Stimulated activated CD8-positive, alpha-beta memory T cell treated with anti-CD3 and anti-CD28 coated beads, Interleukin-4, amount 100 ng/mL, for 1 hour (primary cell): ENCODE measurements around the gene CYB561D2.
"Not testable (repeated sequence)": the region's sequence is repeated elsewhere in the genome, so short reads cannot be mapped to it uniquely, and the experiment has no call there.

ENCODE experiments used
- DNase-seq, 2 donors: peaks; one replicate each; pipeline ENCODE4 v3.0.0-alpha.2; 2020; ENCODE audit warnings: low read depth in 2 of 2, low spot score in 1 of 2

Gene CYB561D2

DNA sequence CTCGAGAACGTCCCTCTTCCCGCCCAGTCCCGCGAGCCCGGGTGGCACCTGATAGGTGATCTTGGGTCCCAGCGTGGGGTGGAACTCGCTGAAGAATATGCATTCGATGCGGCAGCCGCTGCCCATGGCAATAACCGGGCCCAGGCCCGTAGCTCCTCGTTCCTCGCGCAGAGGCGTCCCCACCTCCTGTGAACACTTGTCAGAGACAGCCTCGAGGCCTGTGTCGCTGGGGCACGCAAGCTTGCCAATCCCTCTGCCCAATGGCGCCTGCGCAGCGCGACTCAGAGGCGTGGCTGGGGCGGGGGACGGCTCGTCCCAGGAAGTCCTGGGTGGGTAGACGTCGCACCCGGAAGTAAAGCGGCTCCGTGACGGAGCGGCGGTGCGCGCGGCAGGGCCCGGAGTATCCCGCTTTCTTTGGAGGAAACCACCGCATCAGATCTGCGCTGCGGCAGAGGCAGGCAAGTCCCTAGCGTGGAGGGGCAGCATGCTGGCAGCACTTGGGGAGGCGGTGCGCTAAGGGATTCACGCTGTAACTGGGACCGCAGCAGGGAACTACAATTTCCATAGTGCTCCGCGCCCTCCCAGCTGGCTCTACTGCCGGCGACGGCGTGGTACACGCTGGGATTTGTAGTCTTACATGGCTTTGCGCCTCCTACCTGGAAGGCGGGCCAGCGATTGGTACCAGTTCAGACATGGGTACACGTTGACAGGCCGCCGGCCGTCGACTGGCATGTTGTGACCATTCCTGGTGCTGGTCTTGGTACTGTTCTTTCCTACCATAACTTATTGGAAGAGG, at the start of gene CYB561D2, which contains the start of gene NPRL2:
CYB561D2 (plus strand) TSS at position 336 of the 796 bp plus-strand sequence. CDS start 572 bp downstream, outside the sequence.
NPRL2 (minus strand) TSS at position 249 of the 796 bp plus-strand sequence; CDS start at position 126, 123 bp downstream.
- peak; percentile 97 to 99 for DNase-seq

GRCh38 chr3:50302095-50303012, 48.3 kb upstream of the CYB561D2 start:
- no peak for DNase-seq

DNA sequence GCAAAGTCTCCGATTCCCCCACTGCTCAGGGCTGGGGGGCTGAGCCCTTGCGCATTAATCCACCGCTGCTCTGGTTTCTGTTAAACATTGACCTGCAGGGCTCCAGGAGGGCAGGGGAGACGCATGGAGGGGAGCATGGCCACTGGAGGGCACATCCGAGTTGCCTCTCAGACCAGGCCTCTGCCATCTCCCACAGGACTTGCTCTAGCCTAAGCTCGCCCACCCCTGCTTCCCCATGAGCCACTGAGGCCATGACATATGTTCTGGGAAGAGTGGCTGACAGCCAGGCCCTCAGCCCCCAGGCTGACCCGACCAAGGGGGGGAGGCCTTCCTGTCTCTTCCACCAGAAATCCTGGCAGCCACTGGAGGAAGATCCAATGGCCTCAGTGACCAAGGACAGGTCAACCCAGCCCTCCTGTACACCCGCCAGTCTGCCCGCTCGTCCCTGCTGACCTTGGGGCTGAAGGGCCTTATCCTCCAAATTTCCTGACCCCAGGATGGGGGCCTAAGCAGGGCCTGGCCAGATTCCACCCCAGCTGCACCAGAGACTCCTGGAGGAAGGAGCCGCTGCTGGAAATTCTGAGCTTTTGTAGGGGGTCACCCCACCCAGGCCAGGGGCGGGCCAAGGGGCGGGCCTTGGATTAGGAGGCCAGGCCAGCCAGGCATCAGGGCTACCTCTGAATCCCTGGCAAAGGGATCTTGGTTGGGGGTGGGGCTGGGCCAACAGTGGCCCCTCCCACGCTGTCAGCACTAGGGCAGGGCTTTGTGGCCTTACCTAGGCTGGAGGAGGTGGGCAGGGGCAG, 47.4 kb upstream of the CYB561D2 start, which contains the start of gene HYAL1:
HYAL1 (minus strand) TSS at position 562 of the 803 bp plus-strand sequence. CDS start 618 bp downstream, outside the sequence.
- DNase-seq = no peak

DNA sequence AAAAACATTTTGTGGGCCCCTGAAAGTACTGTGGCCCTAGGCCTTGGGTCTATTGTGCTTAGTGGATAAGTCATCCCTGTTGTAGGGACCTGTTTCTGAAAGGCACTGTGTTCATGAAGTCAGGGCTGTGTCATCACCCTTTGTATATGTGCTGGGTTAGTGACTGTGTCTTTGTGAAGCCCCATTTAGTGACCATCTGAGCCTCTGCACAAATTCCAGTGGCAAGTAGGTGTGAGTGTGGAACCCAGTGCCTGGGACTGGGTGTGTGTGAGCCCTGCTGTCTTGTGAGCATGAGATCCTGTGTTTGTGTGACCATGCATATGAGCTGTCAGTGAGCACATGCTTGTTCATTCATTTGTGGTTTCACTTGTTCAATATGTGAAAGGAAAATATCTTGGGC, 46.1 kb upstream of the CYB561D2 start:
- DNase-seq = no peak

DNA sequence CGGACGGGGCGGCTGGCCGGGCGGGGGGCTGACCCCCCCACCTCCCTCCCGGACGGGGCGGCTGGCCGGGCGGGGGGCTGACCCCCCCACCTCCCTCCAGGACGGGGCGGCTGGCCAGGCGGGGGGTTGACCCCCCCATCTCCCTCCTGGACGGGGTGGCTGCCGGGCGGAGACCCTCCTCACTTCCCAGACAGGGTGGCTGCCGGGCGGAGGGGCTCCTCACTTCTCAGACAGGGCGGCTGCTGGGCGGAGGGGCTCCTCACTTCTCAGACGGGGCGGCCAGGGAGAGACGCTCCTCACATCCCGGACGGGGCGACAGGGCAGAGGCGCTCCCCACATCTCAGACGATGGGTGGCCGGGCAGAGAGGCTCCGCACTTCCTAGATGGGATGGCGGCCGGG, 38.6 kb upstream of the CYB561D2 start:
- DNase-seq = not testable (repeated sequence)

DNA sequence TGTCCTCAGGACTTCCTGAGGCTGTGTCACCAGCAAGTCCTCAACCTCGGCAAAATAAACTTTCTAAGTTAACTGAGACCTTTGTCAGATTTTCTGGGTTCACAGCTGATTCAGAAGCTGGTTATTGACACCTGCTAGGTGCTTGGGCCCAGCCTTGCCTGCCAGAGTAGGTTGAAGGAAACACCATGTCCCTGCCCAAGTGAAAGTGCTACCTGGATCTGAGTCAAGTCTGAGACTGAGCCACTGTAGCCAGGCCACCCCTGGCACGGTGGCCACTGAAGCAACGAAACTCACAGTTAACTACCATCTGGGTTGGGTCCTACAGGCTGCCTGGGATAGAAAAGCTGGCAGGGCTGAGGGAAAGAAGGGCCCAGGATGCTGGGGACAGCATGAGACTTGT, 36.3 kb upstream of the CYB561D2 start:
- no peak for DNase-seq

- no peak for DNase-seq
These were observed 35.8 kb upstream of the CYB561D2 start for GRCh38 chr3:50314816-50315215.

GRCh38 chr3:50316657-50317242, 33.9 kb upstream of the CYB561D2 start:
- DNase-seq = no peak

DNA sequence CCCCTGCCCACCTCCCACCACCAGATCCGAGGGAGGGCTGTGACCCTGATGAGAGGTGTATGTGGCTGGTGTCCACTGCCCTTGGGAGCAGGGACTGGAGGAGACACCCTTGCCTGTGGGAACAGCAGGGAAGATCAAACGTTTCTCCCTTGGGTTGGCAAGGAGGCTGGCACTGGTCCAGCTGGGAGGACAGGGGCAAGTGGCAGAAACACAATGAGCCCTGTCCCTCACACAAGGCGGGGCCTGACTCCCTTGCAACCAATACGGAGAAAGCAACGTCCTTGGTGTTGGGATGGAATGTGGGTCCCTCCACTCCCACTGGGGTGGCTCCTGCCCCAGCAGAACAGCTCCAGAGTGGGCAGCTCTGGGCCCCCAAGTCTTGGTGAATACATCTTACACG, 33.4 kb upstream of the CYB561D2 start:
- DNase-seq = no peak

- DNase-seq = no peak
These were observed 32.5 kb upstream of the CYB561D2 start for GRCh38 chr3:50318163-50318562.

DNA sequence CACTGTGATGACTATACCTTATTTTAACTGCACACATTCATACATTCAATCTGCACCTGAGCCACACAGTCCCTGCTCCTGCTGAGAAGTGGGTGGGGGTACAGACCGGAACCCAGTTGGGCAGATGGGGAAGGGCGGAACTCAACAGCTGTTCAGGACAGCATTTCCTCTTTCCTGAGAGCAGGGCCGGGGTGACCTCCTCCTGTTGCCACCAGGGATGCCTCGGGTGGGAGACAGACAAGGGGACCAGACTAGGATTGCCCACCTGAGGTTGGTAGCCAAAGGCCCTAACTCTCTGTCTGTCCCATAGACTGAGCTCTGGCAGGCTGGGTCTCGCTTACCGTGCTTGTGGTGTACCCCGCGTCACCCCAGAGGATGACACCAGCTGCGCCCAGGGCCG, 32.0 kb upstream of the CYB561D2 start:
- no peak for DNase-seq

- no peak for DNase-seq
These were observed 31.3 kb upstream of the CYB561D2 start for GRCh38 chr3:50319181-50319893.

GRCh38 chr3:50319894-50320625, 30.6 kb upstream of the CYB561D2 start:
- no peak for DNase-seq

DNA sequence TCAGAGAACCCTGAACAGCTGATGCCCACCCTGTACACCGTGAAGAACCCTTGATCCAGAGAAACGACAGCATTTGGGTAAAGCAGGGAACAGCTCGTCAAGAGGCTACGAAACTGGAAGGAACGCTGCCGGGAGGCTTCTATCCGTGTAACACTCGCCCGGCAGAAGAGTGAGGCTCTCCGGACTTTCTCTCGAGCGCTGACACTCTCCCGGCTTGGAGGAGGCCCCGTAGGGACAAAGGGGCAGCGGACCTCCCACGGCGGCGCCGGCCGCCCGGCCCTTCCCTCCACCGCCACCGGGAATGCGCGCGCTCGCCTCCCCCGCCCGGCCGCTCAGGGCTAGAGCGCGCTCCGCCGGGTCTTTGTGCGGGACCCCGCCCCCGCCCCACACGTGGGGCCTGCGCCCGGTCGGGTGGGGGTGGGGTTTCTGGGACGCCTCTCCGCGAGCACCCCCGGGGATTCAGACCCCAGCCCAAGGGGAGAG, 29.8 kb upstream of the CYB561D2 start:
- no peak for DNase-seq

DNA sequence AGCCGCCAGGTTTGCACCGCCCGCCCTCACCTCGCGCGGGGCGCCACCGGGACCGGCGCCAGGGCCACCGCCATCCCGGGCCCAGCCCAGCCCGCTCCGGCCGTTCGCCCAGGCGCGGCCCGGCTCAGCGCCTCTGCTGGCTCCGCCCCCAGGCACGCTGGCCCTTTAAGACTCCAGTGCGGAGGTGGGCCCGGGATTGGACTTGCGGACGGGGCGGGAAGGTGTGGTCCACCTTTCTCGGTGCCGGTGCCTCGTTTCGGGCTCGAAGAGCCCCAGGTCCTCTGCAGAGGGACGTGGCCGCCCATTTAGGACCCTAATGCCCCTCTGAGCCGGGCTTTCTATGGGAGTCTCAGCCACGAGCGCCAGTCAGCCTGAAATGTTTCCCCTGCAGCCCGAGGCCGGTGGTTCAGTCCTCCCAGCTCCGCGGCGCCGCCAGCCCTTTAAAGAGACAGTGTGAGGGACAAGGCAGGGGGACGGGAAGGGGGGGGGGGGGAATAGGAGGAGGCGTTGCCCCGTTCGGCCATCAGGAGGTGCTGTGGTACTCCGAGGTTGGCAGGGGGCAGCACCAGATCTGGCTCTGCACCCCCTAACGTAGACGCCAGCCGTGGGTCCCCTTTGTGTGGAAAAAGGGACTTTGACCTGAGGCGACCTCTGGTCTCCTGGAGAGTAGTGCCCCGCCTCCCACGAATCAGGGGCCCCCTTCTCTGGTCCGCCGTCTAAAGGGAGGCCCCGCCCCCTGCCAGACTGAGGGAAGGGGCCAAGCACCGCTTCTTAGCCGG, 29.1 kb upstream of the CYB561D2 start:
- DNase-seq = peak; percentile 52 to 63

DNA sequence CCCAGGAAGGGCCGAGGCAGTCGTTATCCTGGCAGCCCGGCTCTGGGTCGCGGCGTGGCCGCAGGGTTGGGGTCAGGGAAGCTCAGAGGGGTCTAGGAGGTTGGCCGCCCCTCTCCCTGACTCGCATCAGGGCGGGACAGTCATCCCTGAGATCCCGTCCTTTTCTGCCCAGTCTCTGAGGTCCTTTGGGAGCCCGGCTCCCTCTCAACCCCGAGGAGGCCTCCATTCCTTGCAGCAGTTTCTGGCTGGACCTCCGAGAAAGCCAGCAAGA, 28.6 kb upstream of the CYB561D2 start:
- no peak for DNase-seq

- no peak for DNase-seq
These were observed 28.1 kb upstream of the CYB561D2 start, which contains the start of gene HYAL2 for GRCh38 chr3:50322386-50323091. TSS of gene HYAL2 (minus strand) at chr3:50322745. CDS start at chr3:50320489, 2,256 bp downstream.

DNA sequence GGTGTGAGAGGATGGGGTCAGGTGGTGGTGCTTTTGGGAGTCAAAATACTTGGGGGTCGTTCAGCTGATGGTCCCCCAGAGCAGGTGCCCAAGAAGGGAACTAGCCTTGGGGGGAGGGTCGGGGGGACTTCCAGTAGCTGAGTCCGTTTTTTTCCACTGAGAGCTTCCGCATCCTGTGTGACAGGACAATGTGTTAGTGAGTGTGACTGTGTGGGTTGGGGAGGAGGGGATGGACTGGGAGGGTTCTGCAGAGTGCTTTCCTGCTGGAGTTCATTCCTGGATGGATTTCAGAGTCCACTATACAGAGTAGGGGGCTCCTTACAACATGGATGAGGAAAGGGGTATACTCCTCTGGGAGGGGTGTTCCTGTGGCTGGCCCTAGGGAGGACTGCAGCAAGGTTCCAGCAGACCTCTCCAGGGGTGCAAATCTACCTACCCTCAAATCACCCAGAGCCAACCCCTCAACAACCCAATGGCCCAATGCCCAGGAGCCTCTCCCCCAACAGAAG, 27.5 kb upstream of the CYB561D2 start:
- DNase-seq = no peak
